ENCODE results near the gene EMP1. TPM values are rescaled to one million over a fixed set of nuclear protein-coding genes. Genes with fewer than 3 reads are reported as not detected.

The EMP1 gene
- polyA plus RNA-seq, 2 of the 4 experiments (the other 2 are of a cell fraction), result 17.3 to 21.2 TPM

DNA sequence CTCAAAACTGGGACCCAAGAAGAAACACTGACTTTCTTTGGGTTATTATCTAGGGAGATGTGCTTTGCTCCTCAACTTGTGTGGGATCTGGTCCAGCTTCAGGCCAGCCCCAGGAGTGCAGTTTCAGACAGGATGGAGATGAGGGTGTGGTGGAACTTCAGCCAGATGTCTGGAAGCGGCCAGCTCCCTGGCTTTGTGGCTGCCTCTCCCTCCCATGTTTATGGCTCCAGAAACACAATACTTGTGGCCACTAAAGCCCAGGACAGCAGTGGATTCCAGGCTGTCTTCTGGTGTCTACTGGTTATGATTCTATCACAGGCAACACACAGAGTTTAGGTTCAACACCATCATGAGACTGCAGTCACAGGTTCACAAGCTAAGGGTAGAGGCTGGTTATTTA is 44.2 kb upstream of the EMP1 start:
- no peak for TF ChIP-seq HOXB13 (CRISPR knock-in tag; IDR thresholded peaks at IDR 0.05; ENCODE audit: low read depth)
- no peak for TF ChIP-seq NR3C1 (IDR thresholded peaks at IDR 0.05)
- peaks cover 10% of the 10 kb centered on the region; the same call in 1 of the 3 replicates for H3K4me1 ChIP-seq
- peak in 1 of 2 experiments; percentile 34; a peak in 2 of 6 replicates for ATAC-seq
- no peak overlapping the region for H3K4me3 ChIP-seq
- H3K27ac ChIP-seq, result no peak overlapping the region
- CTCF ChIA-PET, result interaction anchor here (0.8 to 1.5 kb wide), 3 partner anchors 8 to 60 kb away, joined by 3 to 4 read pairs (median 4); no protein-coding TSS in a partner anchor
- POLR2A ChIA-PET, result no interaction called here
- no peak for DNase-seq (ENCODE audit: low read depth in 1 of 2, low spot score in 1 of 2)
- no peak overlapping the region for H3K4me2 ChIP-seq
- FAIRE-seq, result no peak
- no peaks in the 10 kb centered on the region for H3K9me3 ChIP-seq
- 82% methylated on average over 1 of the region's 1 CpG for WGBS (ENCODE audit: missing lambda C conversion rate)

- POLR2A ChIA-PET, result no interaction called here
- no peak for TF ChIP-seq EHMT2 (IDR thresholded peaks at IDR 0.05; ENCODE audit: low read depth)
- TF ChIP-seq RARB (CRISPR knock-in tag; IDR thresholded peaks at IDR 0.05), result no peak
- TF ChIP-seq, protein P1, sequence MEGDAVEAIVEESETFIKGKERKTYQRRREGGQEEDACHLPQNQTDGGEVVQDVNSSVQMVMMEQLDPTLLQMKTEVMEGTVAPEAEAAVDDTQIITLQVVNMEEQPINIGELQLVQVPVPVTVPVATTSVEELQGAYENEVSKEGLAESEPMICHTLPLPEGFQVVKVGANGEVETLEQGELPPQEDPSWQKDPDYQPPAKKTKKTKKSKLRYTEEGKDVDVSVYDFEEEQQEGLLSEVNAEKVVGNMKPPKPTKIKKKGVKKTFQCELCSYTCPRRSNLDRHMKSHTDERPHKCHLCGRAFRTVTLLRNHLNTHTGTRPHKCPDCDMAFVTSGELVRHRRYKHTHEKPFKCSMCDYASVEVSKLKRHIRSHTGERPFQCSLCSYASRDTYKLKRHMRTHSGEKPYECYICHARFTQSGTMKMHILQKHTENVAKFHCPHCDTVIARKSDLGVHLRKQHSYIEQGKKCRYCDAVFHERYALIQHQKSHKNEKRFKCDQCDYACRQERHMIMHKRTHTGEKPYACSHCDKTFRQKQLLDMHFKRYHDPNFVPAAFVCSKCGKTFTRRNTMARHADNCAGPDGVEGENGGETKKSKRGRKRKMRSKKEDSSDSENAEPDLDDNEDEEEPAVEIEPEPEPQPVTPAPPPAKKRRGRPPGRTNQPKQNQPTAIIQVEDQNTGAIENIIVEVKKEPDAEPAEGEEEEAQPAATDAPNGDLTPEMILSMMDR (IDR thresholded peaks at IDR 0.05), result no peak
- no peak for TF ChIP-seq RFX5 (IDR thresholded peaks at IDR 0.05)
- no peak for TF ChIP-seq MAZ (IDR thresholded peaks at IDR 0.05; ENCODE audit: borderline replicate concordance, low read depth, low read length)
- TF ChIP-seq, protein P2, sequence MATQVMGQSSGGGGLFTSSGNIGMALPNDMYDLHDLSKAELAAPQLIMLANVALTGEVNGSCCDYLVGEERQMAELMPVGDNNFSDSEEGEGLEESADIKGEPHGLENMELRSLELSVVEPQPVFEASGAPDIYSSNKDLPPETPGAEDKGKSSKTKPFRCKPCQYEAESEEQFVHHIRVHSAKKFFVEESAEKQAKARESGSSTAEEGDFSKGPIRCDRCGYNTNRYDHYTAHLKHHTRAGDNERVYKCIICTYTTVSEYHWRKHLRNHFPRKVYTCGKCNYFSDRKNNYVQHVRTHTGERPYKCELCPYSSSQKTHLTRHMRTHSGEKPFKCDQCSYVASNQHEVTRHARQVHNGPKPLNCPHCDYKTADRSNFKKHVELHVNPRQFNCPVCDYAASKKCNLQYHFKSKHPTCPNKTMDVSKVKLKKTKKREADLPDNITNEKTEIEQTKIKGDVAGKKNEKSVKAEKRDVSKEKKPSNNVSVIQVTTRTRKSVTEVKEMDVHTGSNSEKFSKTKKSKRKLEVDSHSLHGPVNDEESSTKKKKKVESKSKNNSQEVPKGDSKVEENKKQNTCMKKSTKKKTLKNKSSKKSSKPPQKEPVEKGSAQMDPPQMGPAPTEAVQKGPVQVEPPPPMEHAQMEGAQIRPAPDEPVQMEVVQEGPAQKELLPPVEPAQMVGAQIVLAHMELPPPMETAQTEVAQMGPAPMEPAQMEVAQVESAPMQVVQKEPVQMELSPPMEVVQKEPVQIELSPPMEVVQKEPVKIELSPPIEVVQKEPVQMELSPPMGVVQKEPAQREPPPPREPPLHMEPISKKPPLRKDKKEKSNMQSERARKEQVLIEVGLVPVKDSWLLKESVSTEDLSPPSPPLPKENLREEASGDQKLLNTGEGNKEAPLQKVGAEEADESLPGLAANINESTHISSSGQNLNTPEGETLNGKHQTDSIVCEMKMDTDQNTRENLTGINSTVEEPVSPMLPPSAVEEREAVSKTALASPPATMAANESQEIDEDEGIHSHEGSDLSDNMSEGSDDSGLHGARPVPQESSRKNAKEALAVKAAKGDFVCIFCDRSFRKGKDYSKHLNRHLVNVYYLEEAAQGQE (IDR thresholded peaks at IDR 0.05), result no peak
- TF ChIP-seq ZSCAN20 (CRISPR knock-in tag; IDR thresholded peaks at IDR 0.05), result no peak
- no peak for TF ChIP-seq CHD4 (IDR thresholded peaks at IDR 0.05; ENCODE audit: borderline replicate concordance)
- no peak for TF ChIP-seq HDAC2 (IDR thresholded peaks at IDR 0.05)
- TF ChIP-seq, protein P3, sequence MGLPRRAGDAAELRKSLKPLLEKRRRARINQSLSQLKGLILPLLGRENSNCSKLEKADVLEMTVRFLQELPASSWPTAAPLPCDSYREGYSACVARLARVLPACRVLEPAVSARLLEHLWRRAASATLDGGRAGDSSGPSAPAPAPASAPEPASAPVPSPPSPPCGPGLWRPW (IDR thresholded peaks at IDR 0.05), result no peak
- TF ChIP-seq FOXS1 (CRISPR knock-in tag; IDR thresholded peaks at IDR 0.05), result no peak
- no peak for TF ChIP-seq MYC (IDR thresholded peaks at IDR 0.05; ENCODE audit: borderline replicate concordance, low read length)
- TF ChIP-seq CBX2 (IDR thresholded peaks at IDR 0.05; ENCODE audit: borderline replicate concordance, low read depth), result no peak
- TF ChIP-seq KDM5A (IDR thresholded peaks at IDR 0.05), result no peak
- TF ChIP-seq HOXA7 (CRISPR knock-in tag; IDR thresholded peaks at IDR 0.05), result no peak
- TF ChIP-seq PHF8 (IDR thresholded peaks at IDR 0.05; ENCODE audit: borderline replicate concordance, low read depth), result no peak
- no peak for TF ChIP-seq NPAS2 (CRISPR knock-in tag; IDR thresholded peaks at IDR 0.05; ENCODE audit: borderline replicate concordance)
- TF ChIP-seq, protein P4, sequence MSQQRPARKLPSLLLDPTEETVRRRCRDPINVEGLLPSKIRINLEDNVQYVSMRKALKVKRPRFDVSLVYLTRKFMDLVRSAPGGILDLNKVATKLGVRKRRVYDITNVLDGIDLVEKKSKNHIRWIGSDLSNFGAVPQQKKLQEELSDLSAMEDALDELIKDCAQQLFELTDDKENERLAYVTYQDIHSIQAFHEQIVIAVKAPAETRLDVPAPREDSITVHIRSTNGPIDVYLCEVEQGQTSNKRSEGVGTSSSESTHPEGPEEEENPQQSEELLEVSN (IDR thresholded peaks at IDR 0.05; ENCODE audit: borderline replicate concordance, low read depth), result no peak
- WGBS (ENCODE audit: missing lambda C conversion rate), result 83% methylated on average over 6 of the region's 6 CpGs
- H3K27ac ChIP-seq, result no peak overlapping the region
- no peaks in the 10 kb centered on the region for H3K9me3 ChIP-seq
- no peak overlapping the region for H3K4me2 ChIP-seq
- peaks cover 10% of the 10 kb centered on the region; the same call in 1 of the 3 replicates for H3K4me1 ChIP-seq
- CTCF ChIA-PET, result interaction anchor here (0.8 to 1.5 kb wide), 3 partner anchors 8 to 60 kb away, joined by 3 to 4 read pairs (median 4); no protein-coding TSS in a partner anchor
- peak; percentile 36 for FAIRE-seq
- no peak for ATAC-seq
- H3K4me3 ChIP-seq, result no peak overlapping the region
- no peak for DNase-seq (ENCODE audit: low read depth in 1 of 2, low spot score in 1 of 2)
These were observed 43.8 kb upstream of the EMP1 start for GRCh38 chr12:13152756-13153155.
